Subcutaneous abdominal adipose tissue (tissue), 5 donors: ENCODE measurements around the gene SLC9A7.

Source experiments
- H3K27ac ChIP-seq: one replicate; pipeline ENCODE4 v1.7.0; 2013; ENCODE audit warnings: low read depth, mild to moderate bottlenecking, inconsistent platforms, low read length, moderate library complexity
- H3K27me3 ChIP-seq, 5 donors: one replicate each; pipeline ENCODE4 v1.7.0; 2013; ENCODE audit warnings: low read length in 5 of 5, inconsistent platforms in 1 of 5; ENCODE audit not compliant: control insufficient read depth in 5 of 5, insufficient read depth in 4 of 5
- H3K36me3 ChIP-seq, 5 donors: one replicate each; pipeline ENCODE4 v1.7.0; 2013; ENCODE audit warnings: low read length in 5 of 5; ENCODE audit not compliant: control insufficient read depth in 5 of 5, insufficient read depth in 5 of 5
- H3K4me1 ChIP-seq, 5 donors: one replicate each; pipeline ENCODE4 v1.7.0; 2013; ENCODE audit warnings: low read length in 5 of 5, mild to moderate bottlenecking in 3 of 5, moderate library complexity in 1 of 5; ENCODE audit not compliant: control insufficient read depth in 5 of 5, insufficient read depth in 5 of 5
- H3K4me3 ChIP-seq, 5 donors: one replicate each; pipeline ENCODE4 v1.7.0; 2013; ENCODE audit warnings: low read length in 5 of 5, low read depth in 1 of 5
- H3K9ac ChIP-seq, 5 donors: one replicate each; pipeline ENCODE4 v1.7.0; 2013; ENCODE audit warnings: low read length in 5 of 5, mild to moderate bottlenecking in 4 of 5, moderate library complexity in 3 of 5
- H3K9me3 ChIP-seq, 5 donors: one replicate each; pipeline ENCODE4 v1.7.0; 2013; ENCODE audit warnings: low read length in 5 of 5; ENCODE audit not compliant: control insufficient read depth in 5 of 5
- donor health status: healthy.
- donor health status: healthy.
- donor health status: healthy.
- donor health status: healthy.
- donor health status: healthy.

Gene SLC9A7

GRCh38 chrX:46665232-46666152 is 93.4 kb downstream of the SLC9A7 start:
- Histone ChIP-seq H3K36me3 (no peaks in the 10 kb centered on the region), H3K9me3 (no peaks in the 10 kb centered on the region), H3K4me1 (peaks cover 0 to 19% (median 0%) of the 10 kb centered on the region in 5 donors), H3K9ac (no peak overlapping the region), H3K27ac (no peak overlapping the region), H3K4me3 (no peak overlapping the region), H3K27me3 (peaks cover 0 to 2% (median 0%) of the 10 kb centered on the region in 5 donors)

GRCh38 chrX:46662188-46662958 is 96.5 kb downstream of the SLC9A7 start:
- peaks cover 0 to 9% (median 0%) of the 10 kb centered on the region in 5 donors for H3K4me1 ChIP-seq
- no peak overlapping the region for H3K9ac ChIP-seq

GRCh38 chrX:46653482-46653881 is 105.4 kb downstream of the SLC9A7 start:
- Histone ChIP-seq H3K27ac (no peak overlapping the region), H3K9me3 (no peaks in the 10 kb centered on the region), H3K9ac (peak overlapping the region in 1 of 5 donors; percentile 19)

More at GRCh38 chrX:46662188-46662958, 96.5 kb downstream of the SLC9A7 start:
- no peak overlapping the region for H3K4me3 ChIP-seq
- H3K27me3 ChIP-seq, result peaks cover 0 to 2% (median 0%) of the 10 kb centered on the region in 5 donors
- no peak overlapping the region for H3K27ac ChIP-seq
- H3K9me3 ChIP-seq, result no peaks in the 10 kb centered on the region
- no peaks in the 10 kb centered on the region for H3K36me3 ChIP-seq

GRCh38 chrX:46649421-46650260 is 109.3 kb downstream of the SLC9A7 start:
- Histone ChIP-seq H3K4me3 (no peak overlapping the region), H3K36me3 (no peaks in the 10 kb centered on the region), H3K27me3 (peaks cover 5 to 16% (median 12%) of the 10 kb centered on the region in 5 donors), H3K9me3 (no peaks in the 10 kb centered on the region), H3K9ac (no peak overlapping the region), H3K4me1 (peaks cover 4 to 25% (median 8%) of the 10 kb centered on the region in 5 donors), H3K27ac (no peak overlapping the region)

More at GRCh38 chrX:46653482-46653881, 105.4 kb downstream of the SLC9A7 start:
- Histone ChIP-seq H3K4me1 (peaks cover 2 to 24% (median 8%) of the 10 kb centered on the region in 5 donors), H3K36me3 (no peaks in the 10 kb centered on the region), H3K27me3 (peaks cover 0 to 5% (median 2%) of the 10 kb centered on the region in 5 donors), H3K4me3 (no peak overlapping the region)

GRCh38 chrX:46648660-46649059 is 110.3 kb downstream of the SLC9A7 start:
- H3K27me3 ChIP-seq, result peaks cover 5 to 16% (median 12%) of the 10 kb centered on the region in 5 donors
- H3K9ac ChIP-seq, result no peak overlapping the region
- H3K27ac ChIP-seq, result no peak overlapping the region
- H3K4me1 ChIP-seq, result peaks cover 4 to 25% (median 8%) of the 10 kb centered on the region in 5 donors
- no peak overlapping the region for H3K4me3 ChIP-seq
- H3K36me3 ChIP-seq, result no peaks in the 10 kb centered on the region
- no peaks in the 10 kb centered on the region for H3K9me3 ChIP-seq

- no peak overlapping the region for H3K9ac ChIP-seq
- no peak overlapping the region for H3K27ac ChIP-seq
- no peak overlapping the region for H3K4me3 ChIP-seq
- no peaks in the 10 kb centered on the region for H3K9me3 ChIP-seq
- no peaks in the 10 kb centered on the region for H3K36me3 ChIP-seq
- H3K27me3 ChIP-seq, result peaks cover 5 to 16% (median 12%) of the 10 kb centered on the region in 5 donors
- peaks cover 4 to 25% (median 8%) of the 10 kb centered on the region in 5 donors for H3K4me1 ChIP-seq
These were observed 111.7 kb downstream of the SLC9A7 start for GRCh38 chrX:46647251-46647650.

- Histone ChIP-seq H3K36me3 (no peaks in the 10 kb centered on the region), H3K4me1 (peaks cover 4 to 21% (median 8%) of the 10 kb centered on the region in 5 donors), H3K27me3 (peaks cover 6 to 14% (median 12%) of the 10 kb centered on the region in 5 donors), H3K4me3 (no peak overlapping the region), H3K9ac (no peak overlapping the region), H3K27ac (no peak overlapping the region), H3K9me3 (no peaks in the 10 kb centered on the region)
These were observed 113.3 kb downstream of the SLC9A7 start for GRCh38 chrX:46645614-46646013.

- peaks cover 6 to 14% (median 11%) of the 10 kb centered on the region in 5 donors for H3K27me3 ChIP-seq
- no peaks in the 10 kb centered on the region for H3K36me3 ChIP-seq
- H3K4me3 ChIP-seq, result no peak overlapping the region
- H3K4me1 ChIP-seq, result peaks cover 0 to 3% (median 2%) of the 10 kb centered on the region in 5 donors
- H3K9ac ChIP-seq, result no peak overlapping the region
- H3K27ac ChIP-seq, result no peak overlapping the region
- H3K9me3 ChIP-seq, result no peaks in the 10 kb centered on the region
These were observed 115.3 kb downstream of the SLC9A7 start for GRCh38 chrX:46643636-46644035.

GRCh38 chrX:46642145-46642544 is 116.8 kb downstream of the SLC9A7 start:
- no peaks in the 10 kb centered on the region for H3K9me3 ChIP-seq
- no peak overlapping the region for H3K4me3 ChIP-seq
- no peak overlapping the region for H3K9ac ChIP-seq
- H3K4me1 ChIP-seq, result peaks cover 0 to 5% (median under 1%) of the 10 kb centered on the region in 5 donors
- peaks cover 3 to 7% (median 6%) of the 10 kb centered on the region in 5 donors for H3K27me3 ChIP-seq
- H3K27ac ChIP-seq, result no peak overlapping the region
- H3K36me3 ChIP-seq, result no peaks in the 10 kb centered on the region
